Mesendoderm (in vitro differentiated cells): ENCODE results near the gene PRG3.

Experiments used
- DNase-seq: peaks from one replicate; pipeline ENCODE4 v3.0.0; 2013
- H2AK5ac ChIP-seq: 2 replicates; pipeline ENCODE4 v1.6.1; 2013; ENCODE audit warnings: low read length, inconsistent platforms
- H2BK120ac ChIP-seq: 2 replicates; pipeline ENCODE4 v1.6.1; 2013; ENCODE audit warnings: low read depth, mild to moderate bottlenecking, low read length, moderate library complexity, mixed read lengths
- H2BK15ac ChIP-seq: replicated peaks from 2 replicates; pipeline ENCODE4 v1.6.1; 2013; ENCODE audit warnings: low read depth, mild to moderate bottlenecking, moderate library complexity
- H2BK5ac ChIP-seq: 2 replicates; pipeline ENCODE4 v1.6.1; 2013; ENCODE audit warnings: low read length, inconsistent platforms
- H3K18ac ChIP-seq: 2 replicates; pipeline ENCODE4 v1.6.1; 2013; ENCODE audit warnings: mild to moderate bottlenecking, low read length, mixed read lengths
- H3K23ac ChIP-seq: one replicate; pipeline ENCODE4 v1.6.1; 2013; ENCODE audit warnings: low read length
- H3K27ac ChIP-seq: 2 replicates; pipeline ENCODE4 v1.5.1; 2013; ENCODE audit warnings: low read depth, mild to moderate bottlenecking, inconsistent platforms, low read length, moderate library complexity
- H3K27me3 ChIP-seq: 2 replicates; pipeline ENCODE4 v1.6.1; 2013; ENCODE audit warnings: low read length, control low read depth, mild to moderate bottlenecking, inconsistent platforms; ENCODE audit not compliant: insufficient read depth, poor library complexity
- H3K36me3 ChIP-seq: 2 replicates; pipeline ENCODE4 v1.6.1; 2013; ENCODE audit warnings: low read length, inconsistent platforms; ENCODE audit not compliant: control insufficient read depth, insufficient read depth
- H3K4ac ChIP-seq: one replicate; pipeline ENCODE4 v1.6.1; 2013; ENCODE audit warnings: low read depth, mild to moderate bottlenecking, low read length, moderate library complexity
- H3K4me1 ChIP-seq: 2 replicates; pipeline ENCODE4 v1.6.1; 2013; ENCODE audit warnings: low read depth, low read length, inconsistent platforms; ENCODE audit not compliant: control insufficient read depth
- H3K4me2 ChIP-seq: 2 replicates; pipeline ENCODE4 v1.6.1; 2013; ENCODE audit warnings: low read length
- H3K4me3 ChIP-seq: 2 replicates; pipeline ENCODE4 v1.5.1; 2013; ENCODE audit warnings: mild to moderate bottlenecking, low read length
- H3K56ac ChIP-seq: one replicate; pipeline ENCODE4 v1.6.1; 2013; ENCODE audit warnings: low read length
- H3K79me1 ChIP-seq: 2 replicates; pipeline ENCODE4 v1.6.1; 2013; ENCODE audit warnings: low read length, inconsistent platforms
- H3K79me2 ChIP-seq: 2 replicates; pipeline ENCODE4 v1.6.1; 2013; ENCODE audit warnings: mild to moderate bottlenecking, low read length; ENCODE audit not compliant: control insufficient read depth, insufficient read depth
- H3K9ac ChIP-seq: 2 replicates; pipeline ENCODE4 v1.6.1; 2013; ENCODE audit warnings: low read length, inconsistent platforms
- H4K5ac ChIP-seq: one replicate; pipeline ENCODE4 v1.6.1; 2013; ENCODE audit warnings: low read length
- H4K8ac ChIP-seq: one replicate; pipeline ENCODE4 v1.6.1; 2013; ENCODE audit warnings: low read depth, mild to moderate bottlenecking, control low read depth, low read length, moderate library complexity
- WGBS: extraction: QIAGEN DNeasy Blood & Tissue Kit; methylation state at CpG from one replicate; pipeline ENCODE4 v1.1.7; 2013; ENCODE audit warnings: low lambda C conversion rate, missing lambda C conversion rate; ENCODE audit not compliant: insufficient coverage; ENCODE audit errors: extremely low coverage; 5-methylcytosine and 5-hydroxymethylcytosine counted together

PRG3 gene

DNA sequence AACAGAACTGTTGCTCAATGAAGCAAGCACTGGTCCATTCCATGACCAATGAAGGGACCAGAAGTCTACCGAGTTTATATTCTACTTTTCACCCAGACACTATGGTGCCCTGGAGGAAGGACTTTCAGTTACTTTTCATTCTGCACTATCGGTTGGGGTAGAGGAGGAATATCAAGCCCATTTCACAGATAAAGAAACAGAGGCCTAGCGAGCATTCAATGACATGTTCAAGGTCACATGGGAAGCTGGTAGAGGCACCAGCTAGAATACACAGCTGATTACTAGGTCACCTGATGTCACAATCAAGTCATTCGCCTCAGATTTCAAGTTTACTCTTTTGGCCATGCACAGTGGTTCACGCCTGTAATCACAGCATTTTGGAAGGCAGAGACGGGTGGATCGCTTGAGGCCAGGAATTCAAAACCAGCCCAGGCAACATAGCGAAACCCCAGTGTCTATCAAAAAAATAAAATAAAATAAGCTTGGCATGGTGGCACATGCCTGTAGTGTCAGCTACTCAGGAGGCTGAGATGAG lies 27.1 kb upstream of the PRG3 start:
- Histone ChIP-seq H3K4me3 (no peak overlapping the region), H4K5ac (no peak overlapping the region), H3K18ac (no peak overlapping the region), H3K4me2 (no peak overlapping the region), H4K8ac (no peak overlapping the region), H3K56ac (no peak overlapping the region), H3K27ac (no peak overlapping the region), H3K36me3 (no peaks in the 10 kb centered on the region), H2AK5ac (no peak overlapping the region), H3K4ac (no peak overlapping the region), H3K23ac (no peak overlapping the region), H3K4me1 (no peaks in the 10 kb centered on the region), H3K9ac (no peak overlapping the region), H3K79me1 (no peaks in the 10 kb centered on the region), H2BK120ac (no peak overlapping the region), H2BK5ac (no peak overlapping the region), H3K27me3 (no peaks in the 10 kb centered on the region), H2BK15ac (no peak overlapping the region), H3K79me2 (no peaks in the 10 kb centered on the region)
- no CpG with 5 or more reads among the region's 8 CpGs for WGBS
- no peak for DNase-seq

DNA sequence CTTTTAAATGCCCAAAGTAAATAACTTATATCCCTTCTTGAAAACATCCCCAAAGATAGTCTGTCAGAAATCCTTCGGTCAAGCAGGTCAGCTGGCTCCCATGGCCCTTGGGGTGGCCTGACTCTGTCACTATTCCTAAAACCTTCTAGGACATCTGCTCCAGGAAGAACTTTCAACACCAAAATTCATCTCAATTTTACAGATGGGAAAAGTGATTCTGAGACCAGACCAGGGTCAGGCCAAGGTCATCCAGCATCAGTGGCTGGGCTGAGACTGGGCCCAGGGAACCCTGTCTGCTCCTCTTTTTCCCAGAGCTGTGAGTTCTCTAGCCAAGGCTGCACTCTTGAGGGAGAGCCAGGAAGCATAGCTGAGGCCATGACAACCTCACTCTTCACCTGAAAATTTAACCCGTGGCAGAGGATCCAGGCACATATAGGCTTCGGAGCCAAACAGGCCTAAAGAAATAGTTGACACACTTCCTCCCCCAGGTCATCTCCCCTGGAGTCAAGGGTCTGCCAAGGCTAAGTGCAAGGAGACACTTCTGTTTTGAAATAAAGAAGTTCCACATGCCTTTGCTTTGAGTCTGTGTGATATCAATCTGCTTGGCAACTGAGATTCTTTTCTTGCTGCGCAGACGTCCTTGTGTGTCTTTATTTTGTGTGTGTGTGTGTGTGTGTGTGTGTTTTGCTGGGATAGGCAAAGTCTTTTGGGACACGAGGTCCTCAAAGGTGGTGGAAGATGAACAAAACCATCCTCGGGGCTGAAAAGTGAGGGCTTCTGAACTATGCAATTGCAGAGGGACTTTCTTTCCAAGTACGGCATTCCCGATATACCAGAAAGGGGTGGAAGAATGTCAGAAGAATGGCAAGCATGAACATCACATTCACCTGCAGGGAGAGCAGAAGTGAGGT lies 26.3 kb upstream of the PRG3 start:
- Histone ChIP-seq H3K56ac (no peak overlapping the region), H3K27me3 (no peaks in the 10 kb centered on the region), H3K79me2 (no peaks in the 10 kb centered on the region), H2BK120ac (no peak overlapping the region), H3K36me3 (no peaks in the 10 kb centered on the region), H3K9ac (no peak overlapping the region), H2AK5ac (no peak overlapping the region), H3K18ac (no peak overlapping the region), H3K79me1 (no peaks in the 10 kb centered on the region), H3K4ac (no peak overlapping the region), H2BK15ac (no peak overlapping the region), H3K4me1 (peaks cover 3% of the 10 kb centered on the region), H3K27ac (no peak overlapping the region), H2BK5ac (no peak overlapping the region), H3K4me2 (no peak overlapping the region), H4K5ac (no peak overlapping the region), H4K8ac (no peak overlapping the region), H3K4me3 (no peak overlapping the region), H3K23ac (no peak overlapping the region)
- WGBS, result no CpG with 5 or more reads among the region's 9 CpGs
- no peak for DNase-seq

DNA sequence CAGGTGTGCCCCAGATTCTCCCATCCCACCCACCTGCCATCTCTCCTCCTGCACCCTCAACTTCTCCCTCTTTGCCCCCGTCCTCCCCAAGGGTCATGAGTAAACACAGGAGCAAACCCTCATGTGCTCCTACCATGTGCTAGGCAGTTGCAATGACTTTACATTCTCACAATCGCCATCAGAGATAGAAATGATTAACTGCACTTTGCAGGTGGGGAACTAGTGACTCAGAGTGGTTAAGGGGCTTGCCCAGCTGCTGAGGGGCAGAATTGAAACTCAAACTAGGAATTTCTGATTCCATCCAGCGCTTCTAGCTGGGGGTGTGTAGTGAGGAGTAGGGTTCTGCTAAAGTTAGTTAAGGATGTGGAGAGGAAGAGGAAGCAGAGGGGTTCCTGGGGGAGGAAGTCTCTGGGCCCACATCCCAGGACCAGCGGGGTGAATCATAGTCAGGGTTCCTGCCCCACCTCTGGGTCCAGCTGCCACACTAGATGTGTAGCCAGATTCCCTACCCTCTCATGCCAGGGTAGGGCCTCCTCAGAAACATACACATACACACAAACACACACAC lies 25.5 kb upstream of the PRG3 start:
- no peak overlapping the region for H3K4ac ChIP-seq

DNA sequence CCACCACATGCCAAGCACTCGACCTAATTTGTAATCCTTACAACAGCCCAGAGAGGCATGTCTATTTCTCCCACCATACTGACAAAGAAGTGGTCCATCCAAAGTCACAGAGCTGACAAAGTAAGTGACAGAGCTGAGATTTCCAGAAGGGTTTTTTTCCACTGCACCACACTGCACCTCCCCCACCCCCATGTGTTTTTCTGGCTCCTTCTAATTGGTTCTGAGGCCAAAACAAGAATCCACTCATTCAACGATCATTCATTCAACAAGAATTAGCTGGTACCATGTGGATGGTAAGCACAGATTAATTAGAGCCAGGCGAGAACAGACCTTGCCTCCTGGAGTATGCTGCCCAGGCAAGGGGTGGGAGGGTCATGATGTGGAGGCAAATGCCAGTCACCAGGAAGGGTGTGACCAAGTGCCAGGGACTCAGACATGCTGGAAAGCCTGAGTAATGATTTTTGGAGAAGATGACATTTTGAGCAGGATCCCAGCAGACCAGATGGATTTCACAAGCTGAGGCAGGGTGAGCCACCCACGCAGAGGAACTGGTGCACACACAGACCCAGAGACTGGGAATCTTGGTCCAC lies 24.4 kb upstream of the PRG3 start:
- no peak overlapping the region for H3K9ac ChIP-seq
- no peaks in the 10 kb centered on the region for H3K79me1 ChIP-seq
- H2BK15ac ChIP-seq, result no peak overlapping the region
- H2BK5ac ChIP-seq, result no peak overlapping the region
- H3K18ac ChIP-seq, result no peak overlapping the region
- no peak overlapping the region for H3K4me2 ChIP-seq
- H4K5ac ChIP-seq, result no peak overlapping the region
- H3K27me3 ChIP-seq, result no peaks in the 10 kb centered on the region
- H2AK5ac ChIP-seq, result no peak overlapping the region
- H3K23ac ChIP-seq, result no peak overlapping the region
- H2BK120ac ChIP-seq, result no peak overlapping the region
- peaks cover 3% of the 10 kb centered on the region for H3K4me1 ChIP-seq
- H3K79me2 ChIP-seq, result no peaks in the 10 kb centered on the region
- H3K36me3 ChIP-seq, result no peaks in the 10 kb centered on the region
- no peak overlapping the region for H4K8ac ChIP-seq
- no peak overlapping the region for H3K4ac ChIP-seq
- no peak overlapping the region for H3K27ac ChIP-seq
- DNase-seq, result no peak
- no peak overlapping the region for H3K4me3 ChIP-seq
- no peak overlapping the region for H3K56ac ChIP-seq
- WGBS, result no CpG with 5 or more reads among the region's 4 CpGs

More for the DNA sequence above, 25.5 kb upstream of the PRG3 start:
- Histone ChIP-seq H3K23ac (no peak overlapping the region), H2AK5ac (no peak overlapping the region), H3K4me2 (no peak overlapping the region), H3K4me3 (no peak overlapping the region), H3K79me1 (no peaks in the 10 kb centered on the region), H3K79me2 (no peaks in the 10 kb centered on the region), H4K5ac (no peak overlapping the region), H3K4me1 (peaks cover 3% of the 10 kb centered on the region), H3K18ac (no peak overlapping the region), H2BK5ac (no peak overlapping the region), H3K27ac (no peak overlapping the region), H3K9ac (no peak overlapping the region), H3K27me3 (no peaks in the 10 kb centered on the region), H4K8ac (no peak overlapping the region), H3K36me3 (no peaks in the 10 kb centered on the region), H2BK15ac (no peak overlapping the region), H3K56ac (no peak overlapping the region), H2BK120ac (no peak overlapping the region)
- DNase-seq, result no peak
- WGBS, result no CpG with 5 or more reads among the region's 4 CpGs

DNA sequence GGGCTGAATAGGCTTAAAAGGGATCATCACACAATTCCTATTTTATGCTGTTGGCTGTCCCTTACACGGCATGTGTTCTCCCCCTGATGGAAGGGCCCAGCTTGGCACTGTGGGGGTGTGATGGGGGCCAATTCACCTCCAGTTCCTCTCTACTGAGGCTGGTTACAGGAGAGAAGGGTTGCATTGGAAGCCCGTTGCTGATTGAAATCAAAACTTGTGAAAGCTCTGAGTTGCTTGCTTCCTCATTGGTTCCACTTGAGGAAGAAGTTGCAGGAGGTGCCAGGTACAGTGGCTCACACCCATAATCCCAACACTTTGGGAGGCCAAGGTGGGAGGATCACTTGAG lies 22.8 kb upstream of the PRG3 start:
- Histone ChIP-seq H3K23ac (no peak overlapping the region), H2BK120ac (no peak overlapping the region), H2BK15ac (no peak overlapping the region), H3K18ac (no peak overlapping the region), H2AK5ac (no peak overlapping the region), H3K4me2 (no peak overlapping the region), H3K79me1 (no peaks in the 10 kb centered on the region), H3K56ac (no peak overlapping the region), H2BK5ac (no peak overlapping the region), H3K27me3 (no peaks in the 10 kb centered on the region), H4K8ac (no peak overlapping the region), H3K79me2 (no peaks in the 10 kb centered on the region), H3K9ac (no peak overlapping the region), H3K27ac (no peak overlapping the region), H4K5ac (no peak overlapping the region), H3K4me3 (no peak overlapping the region), H3K36me3 (no peaks in the 10 kb centered on the region), H3K4ac (no peak overlapping the region), H3K4me1 (peaks cover 3% of the 10 kb centered on the region)
- no CpG with 5 or more reads among the region's 2 CpGs for WGBS
- no peak for DNase-seq
